GM04503 (cell line): ENCODE measurements around the gene P3H2.
"Not testable (repeated sequence)": the region's sequence is repeated elsewhere in the genome, so short reads cannot be mapped to it uniquely, and the experiment has no call there.

Experiments used
- DNase-seq: peaks from one replicate; pipeline ENCODE4 v3.0.0-alpha.2; 2012; ENCODE audit warnings: low read depth

P3H2 gene

DNA sequence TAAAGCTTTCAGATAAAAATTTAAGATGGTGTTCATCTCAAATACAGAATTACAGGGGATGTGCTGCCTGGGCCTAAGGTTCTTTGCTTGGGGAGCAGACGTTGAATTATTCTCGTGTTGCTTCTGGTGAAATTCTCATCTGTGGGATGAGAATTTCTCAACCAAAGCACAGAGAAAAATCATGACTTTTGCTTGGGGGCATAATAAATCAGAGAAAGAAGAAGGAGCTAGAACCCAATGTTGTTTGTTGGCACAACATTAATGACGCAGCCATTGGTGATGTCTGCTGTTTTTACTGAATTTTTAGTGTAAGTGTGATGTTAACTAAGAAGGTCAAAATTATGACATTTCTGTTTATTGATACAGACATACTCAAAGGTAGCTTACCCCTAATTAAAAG, 35.7 kb downstream of the P3H2 start:
- no peak for DNase-seq

DNA sequence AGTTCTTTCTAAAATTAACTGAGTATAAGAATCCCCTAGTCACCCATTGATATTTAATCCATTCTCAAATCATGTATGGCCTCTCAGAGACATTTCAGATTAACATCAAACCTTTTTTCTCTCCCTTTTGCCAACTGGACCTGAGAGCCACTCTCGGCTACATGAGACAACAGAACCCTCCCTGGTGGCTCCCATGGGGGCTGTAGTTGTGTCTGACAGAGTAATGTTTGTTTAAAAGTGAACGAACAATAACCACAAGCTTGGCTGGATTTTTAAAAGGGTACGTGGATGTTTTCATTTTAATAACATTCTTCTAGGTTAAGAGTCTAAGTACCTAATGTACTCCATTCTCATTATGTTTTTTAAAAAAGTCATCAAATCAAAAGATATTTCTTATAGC, 37.1 kb downstream of the P3H2 start:
- no peak for DNase-seq

DNA sequence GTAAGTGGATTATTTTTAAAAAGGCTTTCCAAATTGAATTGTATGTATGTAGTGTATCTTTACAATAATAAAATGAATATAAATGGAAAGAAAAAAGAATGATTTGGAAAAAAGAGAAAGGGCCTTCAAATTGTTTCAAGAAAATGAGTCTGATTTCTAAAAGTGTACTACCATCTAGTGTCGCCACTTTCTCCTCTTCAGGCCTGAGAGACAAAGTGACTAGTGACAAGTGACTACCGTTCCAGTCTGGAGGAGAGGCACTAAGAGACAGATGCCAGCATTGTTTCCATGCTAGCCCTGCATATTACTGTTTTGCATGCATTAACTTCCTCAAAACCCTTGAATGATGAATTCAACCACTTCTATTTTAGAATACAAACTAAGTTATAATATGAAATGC, 39.3 kb downstream of the P3H2 start:
- DNase-seq, result no peak

DNA sequence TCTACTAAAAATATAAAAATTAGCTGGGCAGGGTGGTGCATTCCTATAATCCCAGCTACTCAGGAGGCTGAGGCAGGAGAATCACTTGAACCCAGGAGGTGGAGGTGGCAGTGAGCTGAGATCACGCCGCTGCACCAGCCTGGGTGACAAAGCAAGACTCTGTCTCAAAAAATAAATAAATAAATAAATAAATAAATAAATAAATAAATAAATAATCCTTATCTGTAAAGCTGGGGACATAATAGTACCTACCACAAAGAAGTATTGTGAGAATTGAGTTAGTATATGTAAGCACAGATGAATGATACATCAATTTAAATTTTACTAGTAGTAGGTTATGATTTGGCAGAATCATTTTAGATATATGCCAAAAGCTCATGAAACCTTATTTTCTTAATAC, 41.5 kb downstream of the P3H2 start:
- not testable (repeated sequence) for DNase-seq

DNA sequence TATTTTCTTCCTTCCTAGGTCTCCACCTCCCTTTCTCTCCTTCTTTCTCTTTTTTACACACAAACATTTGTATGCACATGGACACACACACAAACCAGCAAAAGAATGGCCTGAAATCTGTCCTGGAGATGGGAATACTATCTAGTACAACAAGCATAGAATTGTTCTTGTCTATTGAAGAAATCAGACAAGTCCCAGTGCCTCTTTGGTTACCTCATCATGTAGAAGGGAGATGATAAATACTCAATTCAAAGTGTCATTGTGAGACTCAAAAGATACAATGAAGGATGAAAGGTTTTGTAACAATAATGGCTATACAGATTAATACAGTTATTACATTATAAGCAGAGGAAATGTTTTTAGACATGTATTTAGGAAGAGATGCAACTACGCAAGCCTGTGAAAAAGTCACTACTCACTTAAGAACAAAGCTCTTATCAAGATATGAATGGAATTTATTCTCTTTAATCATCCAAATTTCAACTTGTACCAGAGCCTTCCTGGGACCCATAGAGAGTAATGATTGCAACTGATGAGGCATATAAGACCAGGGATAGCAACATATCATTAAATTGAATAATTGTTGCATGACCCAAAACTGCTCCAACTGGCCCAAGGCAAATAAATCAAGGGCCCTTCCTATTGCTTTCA, 43.2 kb downstream of the P3H2 start:
- no peak for DNase-seq

DNA sequence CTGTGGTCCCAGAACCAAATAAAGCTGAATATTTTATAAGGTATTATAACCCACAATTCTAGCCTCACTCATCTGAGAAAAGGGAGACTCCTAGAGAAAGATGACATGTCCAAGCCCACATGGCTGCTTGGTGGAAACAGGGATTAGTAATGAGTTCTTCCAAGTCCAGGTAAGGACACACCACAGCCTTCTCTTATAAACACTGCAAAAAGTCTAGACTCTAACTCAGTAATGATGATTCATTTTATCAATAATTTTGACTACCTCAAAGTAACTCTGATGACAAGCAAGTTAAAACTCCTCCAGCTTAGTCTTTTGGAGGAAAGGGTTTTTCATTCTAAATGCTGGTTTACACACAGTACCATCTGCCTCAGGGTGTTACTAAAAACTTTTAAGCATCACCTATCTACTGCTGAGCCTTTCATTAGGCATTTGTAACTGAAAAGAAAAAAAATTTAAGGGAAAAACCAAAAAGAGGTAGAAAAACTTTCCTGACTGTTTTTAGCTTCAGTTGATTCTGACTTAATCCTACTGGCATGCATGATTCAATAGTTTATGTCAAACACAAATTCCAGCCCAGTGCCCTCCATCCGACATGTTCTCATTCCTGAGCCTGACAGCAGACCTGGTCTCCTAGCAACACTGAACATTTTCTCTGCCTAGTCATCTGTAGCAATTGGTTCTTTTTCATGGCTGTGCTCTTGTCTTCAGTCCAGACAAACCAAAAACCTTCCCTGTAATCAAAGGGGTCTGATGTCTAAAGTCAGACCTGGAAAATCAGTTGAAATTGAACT, 43.9 kb downstream of the P3H2 start:
- DNase-seq, result peak; percentile 95

DNA sequence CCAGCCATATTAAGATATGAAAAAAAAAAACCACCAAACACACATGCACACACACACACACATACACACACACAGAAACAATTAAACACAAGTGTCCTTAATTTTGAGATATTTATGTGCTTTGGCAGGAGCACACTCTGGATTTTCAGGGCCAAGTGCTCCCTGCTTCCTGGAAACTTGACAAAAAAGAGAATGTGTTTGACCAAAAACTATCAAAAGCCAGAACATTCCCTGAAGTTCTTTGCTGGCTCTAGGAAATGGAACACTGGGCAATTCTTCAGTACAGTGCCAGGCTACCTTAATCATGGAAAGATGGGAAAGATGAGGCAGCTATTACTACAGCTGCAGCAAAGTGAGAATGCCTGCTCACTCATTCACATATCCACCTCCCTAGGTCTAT, 44.6 kb downstream of the P3H2 start:
- peak; percentile 59 for DNase-seq

DNA sequence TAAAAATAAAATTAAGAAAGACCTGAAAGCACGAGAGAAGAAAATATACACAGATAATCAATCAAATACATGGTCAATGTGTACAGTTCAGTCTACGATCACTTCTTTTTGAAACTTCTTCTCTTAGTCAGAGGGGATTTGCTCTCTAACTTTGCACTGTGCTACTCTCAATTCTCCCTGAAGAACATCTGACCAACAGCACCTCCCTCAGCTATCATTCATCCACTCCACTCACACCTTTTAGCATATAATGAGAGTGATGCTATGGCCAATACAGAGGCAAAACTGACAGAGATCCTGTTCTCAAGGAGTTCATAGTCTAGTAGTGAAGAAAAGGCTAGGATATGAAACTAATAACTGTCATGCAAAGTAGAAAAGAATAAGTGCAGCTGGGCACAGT, 45.9 kb downstream of the P3H2 start:
- DNase-seq, result no peak

DNA sequence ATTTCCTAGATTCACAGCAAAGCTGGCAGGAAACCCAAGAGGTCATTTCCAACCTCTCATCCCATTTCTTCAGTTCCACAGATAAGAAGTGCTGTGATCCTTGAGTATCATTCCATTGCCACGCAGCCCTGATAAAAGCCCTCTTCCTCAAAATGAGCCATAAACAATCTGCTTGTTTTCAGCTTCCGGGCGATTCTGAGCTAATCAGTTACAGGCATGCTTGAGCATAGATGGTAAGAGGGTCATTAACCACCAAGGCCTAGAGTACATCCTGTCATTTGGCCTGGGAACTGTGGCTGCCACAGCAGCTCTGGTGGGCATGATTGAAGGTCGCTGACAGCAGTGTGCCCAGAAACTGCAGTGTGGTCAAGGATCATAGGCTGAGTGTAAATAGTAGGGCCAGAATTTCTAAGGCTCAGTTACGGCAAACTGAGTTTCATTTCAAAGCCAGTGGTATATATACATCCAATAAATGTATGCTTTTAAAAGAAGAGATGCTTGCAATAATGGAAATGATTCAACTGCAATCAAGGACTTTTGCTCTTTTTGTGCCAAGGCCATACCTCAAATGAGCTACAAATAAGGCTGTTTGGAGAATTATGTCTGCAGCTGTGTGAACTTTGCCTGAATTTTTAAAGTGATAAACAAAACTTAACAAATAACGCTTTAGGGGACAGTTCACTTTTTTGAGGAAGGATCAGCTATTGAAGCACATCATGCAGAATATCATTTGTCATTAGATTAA, 47.3 kb downstream of the P3H2 start:
- no peak for DNase-seq

DNA sequence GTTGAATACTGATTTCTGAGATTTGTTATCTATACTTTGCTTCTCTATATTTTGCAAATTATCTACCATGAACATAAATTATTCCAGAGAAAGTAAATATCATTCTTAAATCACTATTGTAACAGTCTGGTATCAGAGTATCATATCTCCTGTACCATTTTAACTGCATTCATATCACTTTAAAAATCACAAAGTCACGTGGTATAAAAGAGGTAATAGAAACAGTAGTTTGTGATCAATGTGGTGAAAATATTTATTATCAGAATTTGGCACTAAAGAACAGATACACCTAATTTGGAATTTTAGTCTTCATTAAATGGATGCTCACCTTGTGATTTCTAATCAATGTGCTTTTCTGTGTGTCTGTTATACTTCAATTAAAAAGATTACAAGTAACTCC, 47.8 kb downstream of the P3H2 start:
- DNase-seq, result no peak

DNA sequence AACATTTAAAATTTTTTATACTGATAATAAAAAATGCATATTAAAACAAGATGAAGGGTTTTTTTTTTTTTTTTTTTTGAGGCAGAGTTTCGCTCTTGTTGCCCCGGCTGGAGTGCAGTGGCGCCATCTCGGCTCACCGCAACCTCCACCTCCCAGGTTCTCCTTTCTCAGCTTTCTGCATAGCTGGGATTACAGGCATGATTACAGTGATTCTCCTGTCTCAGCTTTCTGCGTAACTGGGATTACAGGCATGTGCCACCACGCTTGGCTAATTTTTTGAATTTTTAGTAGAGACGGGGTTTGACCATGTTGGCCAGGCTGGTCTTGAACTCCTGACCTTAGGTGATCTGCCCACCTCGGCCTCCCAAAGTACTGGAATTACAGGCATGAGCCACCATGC, 48.8 kb downstream of the P3H2 start:
- DNase-seq, result not testable (repeated sequence)

DNA sequence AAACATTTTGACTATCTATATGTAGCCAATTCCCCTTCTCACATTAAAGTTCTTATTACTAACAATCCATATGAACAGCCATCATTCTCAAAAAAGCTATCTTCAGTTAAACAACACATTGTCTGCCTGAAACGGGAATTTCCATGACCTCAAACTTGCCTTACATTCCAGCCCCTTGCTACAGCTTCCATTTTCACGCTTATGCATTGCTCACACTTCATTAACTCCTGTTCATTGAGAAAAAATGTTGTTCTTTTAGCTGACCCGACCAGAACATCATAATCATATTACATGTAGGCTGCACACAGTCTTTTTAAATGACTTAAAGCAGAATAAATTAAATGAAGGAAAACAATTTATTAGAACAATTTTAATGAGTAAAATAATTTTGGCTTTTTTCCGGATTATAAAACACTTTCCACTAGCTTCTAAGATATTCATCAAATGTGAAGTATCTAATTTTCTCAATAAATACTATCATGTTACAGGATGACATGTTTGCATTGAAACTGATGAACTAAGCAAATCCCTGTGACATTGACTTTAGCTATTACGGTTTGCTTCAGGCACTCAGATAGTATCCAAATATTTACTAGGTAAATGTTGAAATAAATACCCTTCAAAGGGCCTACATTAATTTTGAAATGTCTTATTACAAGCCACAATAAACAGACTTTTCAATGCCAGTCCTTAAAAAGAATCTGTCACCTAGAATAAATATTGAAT, 49.9 kb downstream of the P3H2 start:
- DNase-seq, result no peak

DNA sequence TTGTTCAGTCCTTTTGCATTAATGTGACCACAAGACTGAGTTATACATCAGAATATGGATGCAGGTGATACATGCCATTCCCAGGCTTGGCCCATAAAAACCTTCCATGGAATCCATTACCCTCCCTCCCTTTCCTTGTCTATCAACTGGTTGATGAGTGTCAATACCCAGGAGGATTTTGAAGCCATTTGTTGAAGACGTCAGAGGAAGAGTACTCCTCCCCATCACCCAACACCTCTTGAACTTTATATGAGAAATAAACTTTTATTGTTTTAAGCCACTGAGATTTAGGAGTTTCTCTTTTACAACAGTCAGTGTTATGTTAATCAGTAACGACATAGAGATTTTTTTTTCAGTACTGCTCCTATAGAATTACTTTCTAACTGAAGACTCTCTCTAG, 55.5 kb downstream of the P3H2 start:
- DNase-seq, result no peak

DNA sequence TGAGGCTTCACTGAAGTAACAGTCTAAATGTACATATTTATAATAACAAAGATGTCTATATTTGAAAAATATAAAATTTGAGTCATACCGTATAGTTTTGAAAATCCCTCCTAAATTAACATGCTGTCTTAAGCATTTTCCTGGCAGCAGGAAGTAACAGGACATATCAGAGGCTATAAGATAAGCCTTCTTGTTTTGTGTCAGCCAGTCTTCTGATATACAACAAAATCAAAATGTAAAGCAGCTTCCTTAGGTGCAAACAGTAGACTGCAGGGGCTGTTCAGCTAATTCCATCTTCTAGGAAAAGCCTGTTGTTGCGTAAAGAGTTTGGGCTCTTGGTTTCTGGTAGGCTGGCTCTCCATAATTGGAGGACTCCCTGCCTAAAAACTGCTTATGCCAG, 56.0 kb downstream of the P3H2 start:
- no peak for DNase-seq

DNA sequence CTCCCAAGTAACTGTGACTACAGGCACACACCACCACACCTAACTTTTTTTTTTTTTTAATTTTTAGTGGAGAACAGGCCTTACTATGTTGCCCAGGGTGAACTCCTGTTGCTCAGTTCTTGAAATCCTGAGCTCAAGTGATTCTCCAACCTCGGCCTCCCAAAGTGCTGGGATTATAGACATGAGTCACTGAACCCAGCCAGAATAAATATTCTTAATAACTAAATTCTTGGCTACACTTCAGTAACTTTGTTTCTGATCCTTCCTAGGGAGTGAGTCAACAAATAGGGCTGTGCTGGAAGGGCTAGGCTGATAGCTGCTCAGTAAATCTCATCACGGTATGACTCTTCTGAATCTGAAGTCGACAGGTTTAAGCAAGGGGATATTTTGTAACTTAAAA, 56.6 kb downstream of the P3H2 start:
- DNase-seq, result peak; percentile 81

DNA sequence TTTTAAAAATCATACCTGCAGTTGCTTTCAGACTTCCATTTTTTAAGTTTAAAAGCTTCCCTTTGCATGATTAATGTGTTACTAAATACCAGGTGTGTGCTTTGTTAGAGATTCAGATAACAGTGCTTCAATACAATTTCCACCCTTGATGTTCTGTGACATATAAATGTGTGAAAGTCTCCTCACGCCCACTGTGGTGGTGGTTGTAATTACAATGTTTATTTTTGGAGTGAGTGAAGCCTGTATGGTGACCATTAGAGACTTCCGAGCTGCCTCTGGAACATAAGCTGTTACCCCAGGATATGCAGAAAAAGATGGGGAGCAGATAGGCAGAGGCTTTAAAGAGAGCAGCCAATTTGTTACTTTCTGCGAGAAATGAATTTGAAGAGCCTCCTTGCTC, 57.2 kb downstream of the P3H2 start:
- DNase-seq, result no peak

DNA sequence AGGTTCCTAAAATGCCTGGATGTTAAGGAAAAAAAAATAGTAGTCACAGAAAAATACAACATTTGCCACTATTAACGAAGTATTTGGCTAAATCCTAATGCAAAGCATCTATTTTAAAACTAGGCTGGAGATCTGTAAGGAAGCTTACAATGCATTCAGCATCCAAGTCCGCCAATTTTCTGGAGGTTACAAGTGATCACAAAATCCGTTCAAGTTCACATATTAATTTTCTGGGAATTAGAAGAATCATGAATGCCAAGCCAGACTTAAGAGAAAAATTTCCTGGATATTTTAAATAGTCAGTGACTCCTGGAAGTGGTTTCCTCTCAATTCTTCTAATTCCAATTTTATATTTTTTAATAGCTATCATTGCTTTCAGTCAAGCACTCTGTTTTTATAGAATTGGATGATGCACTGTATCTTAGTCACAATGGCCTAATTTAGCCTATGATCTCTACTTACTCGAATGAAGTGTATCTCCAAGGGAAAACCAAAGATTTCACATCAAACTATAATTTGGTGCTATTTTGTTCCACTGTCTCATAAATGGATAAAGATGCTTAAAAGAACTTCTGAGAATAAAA, 60.4 kb downstream of the P3H2 start:
- DNase-seq, result no peak

DNA sequence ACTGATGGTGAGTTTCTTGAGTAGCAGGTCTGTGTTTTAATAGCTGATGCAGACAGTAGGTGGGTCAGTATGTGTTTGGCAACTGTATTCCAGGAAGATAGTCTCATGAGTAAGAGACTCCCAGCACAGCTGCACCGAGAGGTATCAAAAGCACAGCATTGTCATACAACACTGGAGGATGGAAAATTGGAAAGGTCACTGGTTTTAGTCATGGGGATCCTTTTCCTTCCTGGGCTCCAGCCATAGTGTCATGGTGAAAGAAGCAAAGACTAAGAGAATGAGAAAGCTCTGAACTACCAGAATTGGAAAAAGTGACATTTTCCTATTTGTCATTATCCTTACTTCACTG, 61.5 kb downstream of the P3H2 start:
- no peak for DNase-seq

DNA sequence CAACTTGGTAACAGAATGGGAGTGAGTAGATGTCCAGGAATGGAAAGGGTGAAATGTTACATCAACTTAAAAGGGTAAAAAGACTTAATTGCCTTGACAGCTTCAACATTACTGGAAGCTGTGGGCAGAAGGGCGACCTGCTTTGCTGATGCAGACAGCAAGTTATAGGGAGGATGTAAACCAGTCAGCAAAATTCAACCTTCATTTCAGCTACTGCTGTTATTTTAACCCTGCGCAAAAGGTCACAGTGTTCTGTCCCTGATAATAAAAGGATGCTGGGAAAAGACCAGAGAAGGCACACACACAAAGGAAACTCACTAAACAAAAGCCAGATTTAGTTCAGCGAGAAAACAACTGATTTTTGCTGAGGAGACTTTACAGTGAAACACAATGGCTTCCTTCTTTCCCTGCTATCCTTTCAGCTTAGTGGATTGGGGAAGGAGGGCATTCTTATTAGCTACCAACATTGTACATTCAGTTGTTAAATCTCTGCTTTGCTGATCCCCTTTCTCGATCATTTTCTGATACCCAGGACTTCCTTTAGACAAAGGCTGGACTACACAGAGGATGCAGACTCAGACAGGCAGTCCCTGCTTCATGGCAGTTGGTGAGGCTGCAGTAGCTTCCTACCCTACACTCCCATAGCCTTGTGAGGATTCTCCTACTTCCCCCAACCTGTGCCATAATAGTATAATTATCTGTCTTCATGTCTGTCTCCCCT, 62.0 kb downstream of the P3H2 start:
- DNase-seq, result no peak

DNA sequence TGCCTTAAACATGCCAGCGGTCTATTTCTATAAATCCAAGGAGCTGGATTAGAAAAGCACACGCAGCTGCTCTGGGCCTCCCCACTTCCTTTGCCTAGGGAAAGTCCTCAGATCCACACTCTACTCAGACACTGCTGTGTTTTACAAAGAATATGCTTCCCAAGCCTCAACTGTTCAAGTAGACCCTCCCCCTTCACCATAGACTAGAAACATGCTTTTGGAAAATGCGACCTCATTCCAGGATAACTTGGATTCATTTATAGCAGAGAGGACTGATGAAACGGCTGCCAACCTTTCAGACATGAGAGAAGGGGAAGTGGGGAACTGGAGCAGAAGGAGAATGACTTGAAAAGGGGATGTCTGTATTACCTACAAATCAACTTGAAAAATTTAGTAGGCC, 64.0 kb downstream of the P3H2 start:
- no peak for DNase-seq

DNA sequence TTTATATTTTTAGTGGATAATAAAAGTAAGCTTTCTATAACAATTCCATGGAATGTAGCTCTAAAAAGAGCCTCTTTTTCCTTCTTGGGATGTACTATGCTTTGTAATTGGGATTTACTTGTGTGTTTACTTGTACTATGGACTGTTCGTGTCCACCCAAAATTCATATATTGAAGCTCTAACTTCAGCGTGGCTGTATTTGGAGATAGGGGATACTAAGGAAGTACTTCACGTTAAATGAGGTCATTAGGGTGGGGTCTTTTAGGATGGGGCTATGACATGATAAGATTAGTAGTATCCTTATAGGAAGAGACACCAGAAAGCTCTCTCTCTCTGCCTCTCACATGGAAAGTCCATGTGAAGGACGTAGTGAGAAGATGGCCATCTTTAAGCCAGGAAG, 64.9 kb downstream of the P3H2 start:
- DNase-seq, result no peak
